B cell (primary cell): Measurements from ENCODE around the gene ADPRH. TPM values are rescaled to one million over a fixed set of nuclear protein-coding genes. Genes with fewer than 3 reads are reported as not detected.

Experiments used
- ATAC-seq: fragments of 200-7000 bp; cut with Tn5 transposase; one replicate; pipeline ENCODE4 v1.10.0; 2021; ENCODE audit warnings: low read depth, mild to moderate bottlenecking, moderate number of reproducible peaks, moderate library complexity
- CTCF ChIA-PET: fragments of 350-600 bp; sonication (Branson Sonifier 250); formaldehyde crosslinking; loops from one replicate; lab custom pipeline; 2021; ENCODE audit warnings: antibody characterized with exemption, inconsistent platforms; lab: Charles Lee
- POLR2A ChIA-PET: fragments of 350-600 bp; sonication (Branson Sonifier 250); formaldehyde crosslinking; loops from one replicate; lab custom pipeline; 2021; ENCODE audit warnings: antibody characterized with exemption; lab: Charles Lee
- DNase-seq: peaks from one replicate; pipeline ENCODE4 v3.0.0; 2013
- H2AFZ ChIP-seq: 2 replicates; pipeline ENCODE4 v1.6.1; 2012; ENCODE audit warnings: mild to moderate bottlenecking, low read depth, low read length; ENCODE audit not compliant: insufficient read depth, poor library complexity, severe bottlenecking
- H3K27ac ChIP-seq, 2 donors: 1 replicate in 1 of 2; 2 replicates in 1 of 2; pipeline ENCODE4 v1.5.1; 2012 to 2013; ENCODE audit warnings: low read length in 2 of 2, mild to moderate bottlenecking in 2 of 2, moderate library complexity in 1 of 2
- H3K27me3 ChIP-seq, 4 experiments: fragments of 200-600 bp in 1 of 4; sonication (generic) in 1 of 4; replicated peaks in 1 of 4; 1 replicate in 2 of 4; 2 replicates in 2 of 4; pipeline versions ENCODE4 v1.6.1 to v1.7.0; 2013 to 2016; ENCODE audit warnings: low read length in 3 of 4, mild to moderate bottlenecking in 2 of 4, mixed read lengths in 1 of 4, moderate library complexity in 1 of 4; ENCODE audit not compliant: insufficient read depth in 4 of 4, control insufficient read depth in 3 of 4; ENCODE audit errors: control extremely low read depth in 1 of 4
- H3K36me3 ChIP-seq, 2 experiments: replicated peaks in 1 of 2; 1 replicate in 1 of 2; 2 replicates in 1 of 2; pipeline versions ENCODE4 v1.6.1 to v1.7.1; 2013; ENCODE audit warnings: low read length in 1 of 2; ENCODE audit not compliant: insufficient read depth in 2 of 2, control insufficient read depth in 1 of 2; ENCODE audit errors: control extremely low read depth in 1 of 2, extremely low read depth in 1 of 2
- H3K4me1 ChIP-seq, 2 donors: fragments of 200-600 bp in 1 of 2; sonication (generic) in 1 of 2; 1 replicate in 1 of 2; 2 replicates in 1 of 2; pipeline versions ENCODE4 v1.5.1 to v1.6.1; 2013 to 2017; ENCODE audit warnings: low read length in 2 of 2; ENCODE audit not compliant: control insufficient read depth in 2 of 2, insufficient read depth in 2 of 2
- H3K4me2 ChIP-seq: replicated peaks from 2 replicates; pipeline ENCODE3; 2012; ENCODE audit warnings: mild to moderate bottlenecking, low read depth, low read length; ENCODE audit not compliant: poor library complexity, severe bottlenecking
- H3K4me3 ChIP-seq, 5 experiments: fragments of 200-600 bp in 1 of 5; sonication (generic) in 1 of 5; 1 replicate in 3 of 5; 2 replicates in 2 of 5; pipeline versions ENCODE4 v1.5.1 to v1.7.0; 2011 to 2016; ENCODE audit warnings: low read length in 4 of 5, mild to moderate bottlenecking in 4 of 5, low read depth in 2 of 5, control low read depth in 1 of 5, moderate library complexity in 1 of 5; ENCODE audit not compliant: insufficient read depth in 1 of 5; ENCODE audit errors: control extremely low read depth in 1 of 5, extremely low read depth in 1 of 5
- H3K79me2 ChIP-seq: fragments of 200-600 bp; sonication (generic); one replicate; pipeline ENCODE4 v1.6.0; 2016; ENCODE audit warnings: low read length; ENCODE audit not compliant: control insufficient read depth, insufficient read depth
- H3K9ac ChIP-seq: fragments of 200-600 bp; sonication (generic); 2 replicates; pipeline ENCODE4 v1.6.1; 2017; ENCODE audit warnings: mild to moderate bottlenecking, low read length, moderate library complexity
- H3K9me3 ChIP-seq, 3 donors: one replicate each; pipeline versions ENCODE4 v1.6.1 to v1.7.1; 2013; ENCODE audit warnings: low read length in 2 of 3; ENCODE audit not compliant: control insufficient read depth in 2 of 3, insufficient read depth in 1 of 3; ENCODE audit errors: control extremely low read depth in 1 of 3
- H4K20me1 ChIP-seq: 2 replicates; pipeline ENCODE4 v1.6.0; 2012; ENCODE audit warnings: mild to moderate bottlenecking, low read length; ENCODE audit not compliant: insufficient read depth, control insufficient read depth, poor library complexity, severe bottlenecking
- H3K27ac Mint-ChIP-seq: one replicate; pipeline ENCODE4 v1.8.0; 2021; ENCODE audit warnings: mixed read lengths
- H3K27me3 Mint-ChIP-seq: one replicate; pipeline ENCODE4 v1.8.0; 2021; ENCODE audit warnings: mixed read lengths
- H3K4me1 Mint-ChIP-seq: one replicate; pipeline ENCODE4 v1.8.0; 2021; ENCODE audit warnings: mixed read lengths
- H3K4me3 Mint-ChIP-seq: one replicate; pipeline ENCODE4 v1.8.0; 2021; ENCODE audit warnings: mixed read lengths
- H3K9me3 Mint-ChIP-seq: one replicate; pipeline ENCODE4 v1.8.0; 2022; ENCODE audit warnings: mixed read lengths; ENCODE audit not compliant: insufficient read depth
- EZH2 ChIP-seq: IDR thresholded peaks from 2 replicates; pipeline ENCODE4 v1.6.1; 2012; ENCODE audit warnings: borderline replicate concordance, low read depth, mild to moderate bottlenecking, moderate library complexity, low read length; ENCODE audit not compliant: insufficient read depth, poor library complexity, severe bottlenecking
- WGBS: methylation state at CpG from one replicate; pipeline ENCODE4 v1.1.5; 2013; ENCODE audit warnings: missing lambda C conversion rate; ENCODE audit not compliant: insufficient coverage; 5-methylcytosine and 5-hydroxymethylcytosine counted together
- intact Hi-C: fragments of 100-400 bp; cut with micrococcal nuclease; formaldehyde crosslinking; loops from one replicate; pipeline ENCODE4 v1.10.0; 2022
- polyA plus RNA-seq: library from polyadenylated mRNA; depleted of rRNA; stranded (reverse); fragments of >200 nt; gene quantifications from 2 replicates; pipeline ENCODE4 v1.2.3, GENCODE V29; 2012
- total RNA-seq, 2 donors: library from RNA; stranded (reverse); fragments of 120-200 nt in 1 of 2; gene quantifications; 1 replicate in 1 of 2; 2 replicates in 1 of 2; pipeline versions ENCODE4 v1.2.3 to v1.2.4, GENCODE V29; 2013 to 2022
- TF ChIP-seq, protein P1 (sequence below): fragments of 200-600 bp; IDR thresholded peaks from one replicate; pipeline ENCODE4 v1.8.0; 2022; ENCODE audit warnings: antibody characterized with exemption, mild to moderate bottlenecking

Gene ADPRH
- total and polyA plus RNA-seq, 2 donors (not counting 1 experiment from before 2014, with no cell fraction given), result 10.0 to 24.5 TPM

DNA sequence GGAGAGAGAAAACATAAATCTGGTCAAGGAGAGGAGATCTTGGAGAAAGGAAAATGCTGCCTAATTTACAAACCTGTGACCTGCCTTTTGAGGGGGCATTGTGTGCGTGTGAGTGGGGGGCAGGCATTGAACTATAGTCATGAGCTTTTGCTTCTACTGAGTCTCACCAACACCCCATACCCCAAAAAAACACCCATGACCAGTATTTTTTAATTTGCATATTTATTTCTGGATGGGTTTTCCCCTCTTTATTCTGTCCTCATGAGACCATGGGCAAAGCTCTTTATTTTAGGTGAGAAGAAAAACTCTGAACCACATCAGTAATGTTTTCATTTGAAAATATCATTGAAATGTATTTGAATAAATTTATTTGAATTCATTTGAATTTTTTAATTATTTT, 40.5 kb upstream of the ADPRH start:
- DNase-seq (peak; percentile 52), ATAC-seq (peak; percentile 78)
- Histone ChIP-seq H4K20me1 (no peaks in the 10 kb centered on the region), H3K4me2 (peak overlapping the region; percentile 52), H3K79me2 (no peaks in the 10 kb centered on the region), H3K36me3 (no peaks in the 10 kb centered on the region), H3K9me3 (no peaks in the 10 kb centered on the region), H2AFZ (peak overlapping the region; percentile 32), H3K4me3 (no peak overlapping the region), H3K9ac (peak overlapping the region; percentile 25), H3K27me3 (no peaks in the 10 kb centered on the region), H3K4me1 (peaks cover 24 to 26% of the 10 kb centered on the region in 2 donors), H3K27ac (peak overlapping the region; percentile 57 to 83)
- Mint-ChIP-seq H3K4me3 (peak overlapping the region; percentile 71), H3K27me3 (no peaks in the 10 kb centered on the region), H3K27ac (peak overlapping the region; percentile 80), H3K4me1 (peaks cover 45% of the 10 kb centered on the region), H3K9me3 (no peaks in the 10 kb centered on the region)
- intact Hi-C loops, result loop anchor here (2.0 kb wide), 2 partner anchors 18 to 20 kb away; partner anchors contain the start of gene CD80
- ChIA-PET POLR2A (interaction anchor here (0.7 to 1.2 kb wide), 2 partner anchors 23 to 41 kb away, joined by 3 read pairs; partner anchors contain the start of gene ADPRH), CTCF (interaction anchor here (1.6 kb wide), 1 partner anchor 14 kb away, joined by 5 read pairs; no protein-coding TSS in a partner anchor)
- no CpG with 5 or more reads among the region's 1 CpG for WGBS
- TF ChIP-seq, protein P1, sequence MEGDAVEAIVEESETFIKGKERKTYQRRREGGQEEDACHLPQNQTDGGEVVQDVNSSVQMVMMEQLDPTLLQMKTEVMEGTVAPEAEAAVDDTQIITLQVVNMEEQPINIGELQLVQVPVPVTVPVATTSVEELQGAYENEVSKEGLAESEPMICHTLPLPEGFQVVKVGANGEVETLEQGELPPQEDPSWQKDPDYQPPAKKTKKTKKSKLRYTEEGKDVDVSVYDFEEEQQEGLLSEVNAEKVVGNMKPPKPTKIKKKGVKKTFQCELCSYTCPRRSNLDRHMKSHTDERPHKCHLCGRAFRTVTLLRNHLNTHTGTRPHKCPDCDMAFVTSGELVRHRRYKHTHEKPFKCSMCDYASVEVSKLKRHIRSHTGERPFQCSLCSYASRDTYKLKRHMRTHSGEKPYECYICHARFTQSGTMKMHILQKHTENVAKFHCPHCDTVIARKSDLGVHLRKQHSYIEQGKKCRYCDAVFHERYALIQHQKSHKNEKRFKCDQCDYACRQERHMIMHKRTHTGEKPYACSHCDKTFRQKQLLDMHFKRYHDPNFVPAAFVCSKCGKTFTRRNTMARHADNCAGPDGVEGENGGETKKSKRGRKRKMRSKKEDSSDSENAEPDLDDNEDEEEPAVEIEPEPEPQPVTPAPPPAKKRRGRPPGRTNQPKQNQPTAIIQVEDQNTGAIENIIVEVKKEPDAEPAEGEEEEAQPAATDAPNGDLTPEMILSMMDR, result no peak
- no peak for TF ChIP-seq EZH2

DNA sequence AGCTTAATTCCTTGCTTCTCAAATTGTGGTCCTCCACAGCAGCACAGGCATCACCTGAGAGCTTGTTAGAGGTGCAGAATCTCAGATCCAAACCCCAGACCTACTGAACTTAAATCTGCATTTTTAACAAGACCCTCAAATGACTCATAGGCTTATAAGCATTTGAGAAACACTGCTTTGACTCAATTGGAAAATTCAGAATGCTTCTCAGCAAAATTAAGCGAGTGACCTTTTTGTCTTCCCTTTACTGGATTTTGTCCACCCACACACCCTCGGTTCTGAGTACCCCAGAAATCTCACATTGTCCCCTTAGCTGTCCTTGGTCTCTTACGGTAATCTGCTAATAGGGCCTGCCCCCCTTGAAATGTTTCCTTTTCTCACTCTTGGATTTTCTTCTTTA, 37.7 kb upstream of the ADPRH start:
- WGBS, result 75% methylated on average over 3 of the region's 3 CpGs
- TF ChIP-seq, protein P1, result no peak
- no peak for TF ChIP-seq EZH2
- Histone ChIP-seq H3K36me3 (peaks cover 0 to 7% of the 10 kb centered on the region in 2 experiments), H3K4me1 (peaks cover 24 to 26% of the 10 kb centered on the region in 2 donors), H3K4me2 (no peak overlapping the region), H3K79me2 (no peaks in the 10 kb centered on the region), H2AFZ (no peak overlapping the region), H3K9ac (no peak overlapping the region), H3K9me3 (no peaks in the 10 kb centered on the region), H3K27ac (no peak overlapping the region), H3K4me3 (no peak overlapping the region), H4K20me1 (no peaks in the 10 kb centered on the region), H3K27me3 (no peaks in the 10 kb centered on the region)
- H3K4me3 Mint-ChIP-seq, result peak overlapping the region; percentile 44
- intact Hi-C loops, result no loop called here
- ChIA-PET POLR2A (no interaction called here), CTCF (interaction anchor here (0.7 to 2.0 kb wide), 2 partner anchors 9 to 606 kb away, joined by 4 to 8 read pairs; no protein-coding TSS in a partner anchor)
- H3K27me3 Mint-ChIP-seq, result no peaks in the 10 kb centered on the region
- DNase-seq, result no peak
- peaks cover 54% of the 10 kb centered on the region for H3K4me1 Mint-ChIP-seq
- H3K9me3 Mint-ChIP-seq, result no peaks in the 10 kb centered on the region
- H3K27ac Mint-ChIP-seq, result peak overlapping the region; percentile 77
- ATAC-seq, result no peak
